ENCODE data around the gene ONECUT1.

Gene ONECUT1

DNA sequence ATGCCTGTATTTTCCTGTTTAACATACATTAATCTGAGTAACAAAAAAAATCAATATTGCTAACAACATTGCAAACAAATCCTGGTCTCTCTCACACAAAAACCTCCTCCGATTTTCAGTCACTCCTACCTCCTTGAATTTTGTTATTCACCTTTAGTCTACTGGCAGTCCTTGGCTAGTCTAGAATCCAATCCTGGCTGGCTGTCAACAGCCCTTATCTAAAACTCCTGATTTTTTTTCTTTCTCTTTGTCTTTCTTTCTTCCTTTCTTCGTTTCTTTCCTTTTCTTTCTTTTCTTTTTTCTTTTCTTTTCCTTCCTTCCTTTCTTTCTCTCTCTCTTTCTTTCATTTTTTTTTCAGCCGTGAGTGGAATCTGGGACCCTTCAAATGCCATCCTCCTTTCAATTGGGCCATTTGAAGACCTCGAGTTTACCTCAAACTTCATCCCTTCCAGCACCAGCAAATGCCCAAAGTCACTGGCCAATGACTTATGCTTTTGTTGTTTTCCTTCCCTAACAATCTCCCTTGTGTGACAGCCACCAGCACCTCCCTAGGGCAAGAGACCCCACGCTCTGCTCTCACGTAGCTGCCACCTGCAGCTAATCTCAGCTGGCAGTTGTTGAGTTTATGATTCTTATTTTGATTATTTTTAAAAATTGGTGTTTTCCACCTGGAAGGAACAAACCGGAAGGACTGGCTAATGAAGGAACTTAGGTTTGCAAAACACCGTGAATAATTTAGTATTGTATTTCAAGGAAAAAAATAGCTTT, 6.8 kb upstream of the ONECUT1 start:
- no peak for DNase-seq (ENCODE audit: low spot score)
- ChIA-PET POLR2A (ENCODE audit: low non-redundant PET) (no interaction called here), CTCF (no interaction called here)
- no peak overlapping the region for H3K27ac ChIP-seq
- TF ChIP-seq, protein P1, sequence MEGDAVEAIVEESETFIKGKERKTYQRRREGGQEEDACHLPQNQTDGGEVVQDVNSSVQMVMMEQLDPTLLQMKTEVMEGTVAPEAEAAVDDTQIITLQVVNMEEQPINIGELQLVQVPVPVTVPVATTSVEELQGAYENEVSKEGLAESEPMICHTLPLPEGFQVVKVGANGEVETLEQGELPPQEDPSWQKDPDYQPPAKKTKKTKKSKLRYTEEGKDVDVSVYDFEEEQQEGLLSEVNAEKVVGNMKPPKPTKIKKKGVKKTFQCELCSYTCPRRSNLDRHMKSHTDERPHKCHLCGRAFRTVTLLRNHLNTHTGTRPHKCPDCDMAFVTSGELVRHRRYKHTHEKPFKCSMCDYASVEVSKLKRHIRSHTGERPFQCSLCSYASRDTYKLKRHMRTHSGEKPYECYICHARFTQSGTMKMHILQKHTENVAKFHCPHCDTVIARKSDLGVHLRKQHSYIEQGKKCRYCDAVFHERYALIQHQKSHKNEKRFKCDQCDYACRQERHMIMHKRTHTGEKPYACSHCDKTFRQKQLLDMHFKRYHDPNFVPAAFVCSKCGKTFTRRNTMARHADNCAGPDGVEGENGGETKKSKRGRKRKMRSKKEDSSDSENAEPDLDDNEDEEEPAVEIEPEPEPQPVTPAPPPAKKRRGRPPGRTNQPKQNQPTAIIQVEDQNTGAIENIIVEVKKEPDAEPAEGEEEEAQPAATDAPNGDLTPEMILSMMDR (conservative IDR thresholded peaks at IDR 0.05; ENCODE audit: low read depth) = no peak

DNA sequence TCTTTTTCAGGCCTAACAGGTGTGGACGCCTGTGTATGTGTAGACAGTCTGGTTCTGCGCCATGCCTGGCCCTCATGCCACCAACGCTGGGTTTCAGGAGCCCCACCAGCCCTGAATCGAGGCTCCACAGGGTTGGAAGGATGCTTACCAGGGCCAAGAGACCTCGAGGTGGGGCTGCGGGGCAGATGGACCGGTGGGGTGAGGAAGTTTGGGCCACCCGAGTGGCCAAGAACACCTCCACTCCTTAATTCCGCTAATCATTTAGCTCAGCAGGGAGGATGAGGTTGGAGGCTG, 6.0 kb upstream of the ONECUT1 start:
- TF ChIP-seq, protein P1 (conservative IDR thresholded peaks at IDR 0.05; ENCODE audit: low read depth) = no peak
- CTCF ChIA-PET = no interaction called here
- H3K27ac ChIP-seq = no peak overlapping the region
- POLR2A ChIA-PET (ENCODE audit: low non-redundant PET) = no interaction called here
- DNase-seq (ENCODE audit: low spot score) = no peak

DNA sequence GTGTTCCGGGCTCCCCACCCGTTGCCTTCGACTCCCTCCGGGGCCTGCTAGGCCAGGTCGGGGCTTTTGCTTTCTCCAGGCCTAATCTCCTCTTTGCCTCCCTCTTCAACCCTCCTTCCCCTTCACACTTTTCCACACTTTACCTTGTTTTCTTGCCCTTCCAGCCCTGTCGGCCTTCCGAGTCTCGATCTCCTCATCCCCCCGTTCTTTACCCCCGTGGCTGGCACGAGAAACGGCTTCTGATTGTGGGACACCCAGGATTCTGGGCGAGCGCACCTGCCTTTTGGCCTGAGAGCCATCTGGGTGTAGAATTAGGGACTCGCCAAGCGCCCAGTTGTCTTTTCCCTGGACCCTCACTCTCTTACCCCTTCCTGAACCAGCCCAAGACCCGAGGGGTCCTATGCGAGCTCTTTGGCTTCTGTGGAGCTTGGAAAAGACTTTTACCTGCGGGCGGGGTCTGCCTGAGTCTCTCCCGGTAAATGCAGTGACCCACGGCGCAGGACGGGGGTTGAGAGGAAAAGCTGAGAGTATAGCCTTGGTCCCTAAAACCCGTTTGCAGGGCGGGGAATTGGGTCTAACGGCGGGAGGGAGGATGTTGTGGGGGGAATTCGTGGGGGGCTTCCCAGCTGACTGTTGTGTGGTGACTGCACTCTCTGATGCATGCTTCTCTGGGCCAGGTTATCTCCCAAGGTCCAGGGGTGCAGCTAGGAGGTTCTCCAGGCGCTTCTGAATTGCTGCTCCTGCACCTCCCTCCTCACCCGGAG, 5.5 kb upstream of the ONECUT1 start:
- ChIA-PET CTCF (no interaction called here), POLR2A (ENCODE audit: low non-redundant PET) (no interaction called here)
- TF ChIP-seq, protein P1 (conservative IDR thresholded peaks at IDR 0.05; ENCODE audit: low read depth) = no peak
- no peak overlapping the region for H3K27ac ChIP-seq
- no peak for DNase-seq (ENCODE audit: low spot score)

DNA sequence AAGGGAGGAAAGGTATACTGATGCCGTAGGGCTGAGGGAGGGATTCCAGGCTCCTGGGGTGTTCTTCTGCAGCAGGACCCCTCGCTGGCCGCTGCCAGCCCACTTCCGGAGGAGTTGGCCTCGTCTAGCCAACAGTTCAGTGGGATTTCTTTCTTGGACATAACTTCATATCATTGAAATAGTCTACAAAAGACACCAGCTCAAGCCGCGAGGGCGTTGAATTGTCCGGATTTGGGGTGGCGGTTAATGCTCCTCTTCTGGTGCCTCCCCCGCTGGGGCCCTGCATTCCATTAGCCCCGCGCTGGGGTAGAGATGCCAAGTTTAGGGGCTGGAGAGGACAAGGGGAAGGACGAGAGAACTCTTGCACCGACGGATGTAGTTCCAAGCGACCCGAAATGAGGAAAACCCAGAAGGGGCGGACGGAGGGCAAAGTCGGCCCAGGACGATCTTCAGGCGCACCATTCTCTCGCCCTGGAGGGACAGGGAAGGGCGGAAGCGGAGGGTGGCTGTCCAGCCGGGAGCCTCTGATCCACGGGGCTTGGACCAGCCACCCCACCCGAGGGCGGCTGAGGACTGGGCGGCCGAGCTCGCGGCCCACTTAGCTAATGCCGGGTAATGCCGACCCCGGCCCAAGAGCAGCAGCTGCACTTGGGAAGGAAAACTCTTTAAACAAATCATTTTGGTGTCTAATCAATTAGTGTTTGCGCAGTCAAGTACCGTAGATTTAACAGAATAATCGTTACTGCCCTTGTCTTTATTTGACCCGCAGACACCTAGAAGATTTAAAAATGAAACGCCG, 4.7 kb upstream of the ONECUT1 start:
- DNase-seq (ENCODE audit: low spot score) = no peak
- ChIA-PET POLR2A (ENCODE audit: low non-redundant PET) (no interaction called here), CTCF (no interaction called here)
- no peak overlapping the region for H3K27ac ChIP-seq
- TF ChIP-seq, protein P1 (conservative IDR thresholded peaks at IDR 0.05; ENCODE audit: low read depth) = no peak

DNA sequence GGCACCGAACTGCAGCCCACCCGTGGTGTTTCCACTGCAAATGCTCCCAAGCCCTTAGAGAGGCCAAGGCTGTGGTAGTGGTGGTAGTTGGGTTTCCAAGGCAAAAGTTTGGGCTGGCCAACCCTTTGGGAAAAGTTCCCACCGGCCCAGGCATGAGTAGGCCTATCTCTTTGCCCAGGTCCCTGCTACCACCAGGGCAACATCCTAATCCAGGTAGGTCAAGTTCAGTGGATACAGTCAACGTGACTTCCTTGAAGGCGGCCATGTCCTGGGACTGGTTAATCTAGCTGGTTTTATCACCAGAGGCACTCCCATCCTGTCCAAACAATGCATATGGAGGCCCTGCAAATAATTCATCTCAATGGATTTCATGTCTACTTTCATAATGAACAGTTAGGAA, 1.6 kb upstream of the ONECUT1 start:
- CTCF ChIA-PET = interaction anchor here (0.6 kb wide), 1 partner anchor 32 kb away, joined by 4 read pairs; no protein-coding TSS in a partner anchor
- TF ChIP-seq, protein P1 (conservative IDR thresholded peaks at IDR 0.05; ENCODE audit: low read depth) = no peak
- DNase-seq (ENCODE audit: low spot score) = no peak
- no peak overlapping the region for H3K27ac ChIP-seq
- POLR2A ChIA-PET (ENCODE audit: low non-redundant PET) = no interaction called here

DNA sequence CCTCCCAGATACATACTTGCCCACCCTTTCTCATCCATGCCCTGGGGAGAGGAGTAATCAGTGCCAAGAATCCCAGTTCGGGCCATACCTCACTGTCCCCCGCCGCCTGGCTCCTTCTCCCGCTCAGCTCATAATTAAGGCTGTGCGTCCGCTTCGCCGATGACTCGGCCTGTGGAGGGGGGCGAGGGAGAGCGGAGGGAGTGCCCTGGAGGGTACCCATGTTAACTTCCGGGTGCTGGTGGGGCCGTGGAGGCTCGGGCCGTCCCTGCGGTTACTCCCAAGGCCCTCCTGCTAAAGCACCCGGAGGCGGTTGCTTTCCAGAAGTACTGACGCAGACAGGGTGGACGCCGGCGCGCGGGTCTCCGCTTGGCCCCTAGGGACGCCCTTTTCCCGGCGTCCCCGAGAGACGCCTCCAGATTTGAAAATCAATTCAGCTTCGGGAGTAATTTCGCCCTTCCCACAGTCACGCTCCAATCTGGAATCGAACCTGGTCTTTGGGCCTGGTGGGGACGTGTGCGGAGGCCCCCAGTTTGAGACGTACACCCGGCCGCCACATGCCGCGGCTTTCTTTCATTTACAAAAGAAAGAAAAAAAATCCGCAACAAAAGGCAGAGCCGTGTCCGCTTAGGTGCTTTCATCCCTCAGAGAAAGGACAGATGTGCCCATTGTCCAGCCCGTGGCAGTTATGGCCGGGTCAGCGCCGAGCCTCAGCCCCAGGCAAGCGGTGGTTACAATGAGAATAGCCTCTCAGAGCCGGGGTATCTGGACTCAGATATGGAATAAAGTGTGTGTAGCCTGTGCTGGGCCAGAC, 1.0 kb upstream of the ONECUT1 start:
- H3K27ac ChIP-seq = no peak overlapping the region
- ChIA-PET CTCF (interaction anchor here (0.6 kb wide), 1 partner anchor 32 kb away, joined by 4 read pairs; no protein-coding TSS in a partner anchor), POLR2A (ENCODE audit: low non-redundant PET) (no interaction called here)
- TF ChIP-seq, protein P1 (conservative IDR thresholded peaks at IDR 0.05; ENCODE audit: low read depth) = no peak
- DNase-seq (ENCODE audit: low spot score) = no peak

Measured in RWPE1 (cell line).